ENCODE results near the gene STK39. TPM values are rescaled to one million over a fixed set of nuclear protein-coding genes. Genes with fewer than 3 reads are reported as not detected.
"Not testable (repeated sequence)": the region's sequence is repeated elsewhere in the genome, so short reads cannot be mapped to it uniquely, and the experiment has no call there.

The STK39 gene
- 17.7 TPM for total RNA-seq
- long read RNA-seq, transcript STK39-201 (18 exons, 3,820 nt), result major isoform, 15 of 19 reads
- long read RNA-seq, partial matches to known transcripts, result 3 of 19 reads
- long read RNA-seq, other reads (novel, unspliced or antisense), result 1 of 19 reads

GRCh38 chr2:168247341-168248261 lies at the start of gene STK39:
Gene STK39, minus strand, starts transcription at chr2:168247595. Its CDS starts 160 bp downstream, at chr2:168247435.
- peak; percentile 91 for DNase-seq (ENCODE audit: missing footprints)
- intact Hi-C loops (cut with DNase I), result loop anchor here (2.0 to 5.0 kb wide), 4 partner anchors 85 to 510 kb away; no protein-coding TSS in a partner anchor
- ATAC-seq, result peak; percentile 90

GRCh38 chr2:168295051-168295450 lies 47.7 kb upstream of the STK39 start:
- intact Hi-C loops (cut with DNase I), result no loop called here
- DNase-seq (ENCODE audit: missing footprints), result no peak
- ATAC-seq, result no peak

- DNase-seq (ENCODE audit: missing footprints) (no peak), ATAC-seq (no peak)
- intact Hi-C loops (cut with DNase I), result no loop called here
These were observed 47.0 kb upstream of the STK39 start for GRCh38 chr2:168294409-168294808.

DNA sequence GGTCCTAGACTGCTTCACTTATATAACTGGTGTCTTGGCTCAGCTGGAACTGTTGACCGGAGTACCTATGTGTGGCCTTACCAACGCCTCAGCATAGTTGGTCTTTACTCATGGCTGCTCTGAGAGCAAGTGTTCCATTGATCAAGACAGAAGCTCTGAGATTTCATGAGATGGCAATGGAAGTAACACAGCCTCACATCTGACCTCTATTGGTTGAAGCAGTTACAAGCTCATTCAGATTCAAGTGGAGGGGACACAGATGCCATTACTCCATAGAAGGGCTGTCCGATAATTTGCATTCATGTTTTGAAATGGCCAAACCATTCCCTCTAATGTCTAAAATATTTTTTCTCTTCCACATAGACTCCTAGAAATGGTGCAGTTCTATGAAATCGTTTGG lies 46.4 kb upstream of the STK39 start:
- ATAC-seq, result no peak
- no peak for DNase-seq (ENCODE audit: missing footprints)
- intact Hi-C loops (cut with DNase I), result no loop called here

DNA sequence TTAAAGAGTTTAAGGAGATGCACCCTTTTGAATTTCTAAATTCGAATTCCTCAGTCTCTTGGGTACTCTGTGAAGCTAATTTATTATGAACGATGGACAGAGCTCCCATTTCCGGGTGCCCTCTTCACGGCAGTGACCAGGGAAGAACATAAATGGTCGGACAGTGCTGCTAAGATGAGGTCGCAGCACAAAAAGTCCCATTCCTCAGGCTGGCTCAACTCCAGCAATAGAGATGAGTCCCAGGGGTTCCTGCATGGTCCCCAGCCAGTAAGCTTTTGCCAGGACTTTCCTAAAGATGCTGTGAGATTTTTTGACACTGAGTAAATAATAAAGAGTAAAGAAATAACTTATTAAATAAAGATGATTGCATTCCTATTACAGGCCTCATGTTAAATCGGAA lies 43.0 kb upstream of the STK39 start:
- DNase-seq (ENCODE audit: missing footprints), result peak; percentile 30
- intact Hi-C loops (cut with DNase I), result no loop called here
- ATAC-seq, result peak; percentile 23

DNA sequence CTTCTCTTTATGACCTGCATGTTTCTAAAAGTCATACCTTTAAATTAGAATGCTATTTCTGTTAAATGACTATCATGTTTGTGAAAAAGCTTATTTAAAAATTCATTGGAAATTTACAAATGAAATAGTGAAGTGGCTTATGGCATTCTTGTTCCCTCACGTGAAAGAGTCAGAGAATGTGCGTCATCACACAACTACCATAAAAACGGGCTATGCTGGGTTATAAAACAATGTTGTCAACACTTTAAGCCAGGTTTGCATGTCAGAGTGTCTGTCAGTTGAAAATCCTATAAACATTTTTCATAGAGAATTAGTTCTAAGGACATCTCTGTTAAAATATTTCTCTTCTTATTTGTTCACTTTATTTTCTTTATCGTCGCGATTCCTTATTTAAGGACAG lies 42.5 kb upstream of the STK39 start:
- ATAC-seq (no peak), DNase-seq (ENCODE audit: missing footprints) (no peak)
- intact Hi-C loops (cut with DNase I), result no loop called here

GRCh38 chr2:168286535-168286934 lies 39.1 kb upstream of the STK39 start:
- DNase-seq (ENCODE audit: missing footprints) (no peak), ATAC-seq (no peak)
- intact Hi-C loops (cut with DNase I), result no loop called here

DNA sequence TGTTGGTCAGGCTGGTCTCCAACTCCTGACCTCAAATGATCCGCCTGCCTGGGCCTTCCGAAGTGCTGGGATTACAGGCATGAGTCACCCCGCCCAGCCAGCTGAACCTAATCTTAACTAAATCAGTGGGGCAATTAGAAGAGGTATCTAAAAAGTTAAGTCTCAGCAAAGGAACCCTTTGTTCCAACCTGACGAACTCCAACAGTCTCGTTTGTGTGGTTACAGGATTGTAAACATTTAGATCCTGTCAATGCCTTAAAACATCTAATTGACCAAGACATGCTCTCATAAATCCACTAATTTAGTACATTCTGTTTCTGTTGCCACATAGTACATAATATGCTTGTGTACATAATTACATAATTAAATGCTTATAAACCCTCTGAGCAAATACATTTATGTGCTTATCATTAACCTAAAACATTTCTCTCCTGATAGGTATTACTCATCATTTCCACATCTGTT lies 31.1 kb upstream of the STK39 start:
- intact Hi-C loops (cut with DNase I), result no loop called here
- no peak for ATAC-seq
- peak; percentile 25 for DNase-seq (ENCODE audit: missing footprints)

DNA sequence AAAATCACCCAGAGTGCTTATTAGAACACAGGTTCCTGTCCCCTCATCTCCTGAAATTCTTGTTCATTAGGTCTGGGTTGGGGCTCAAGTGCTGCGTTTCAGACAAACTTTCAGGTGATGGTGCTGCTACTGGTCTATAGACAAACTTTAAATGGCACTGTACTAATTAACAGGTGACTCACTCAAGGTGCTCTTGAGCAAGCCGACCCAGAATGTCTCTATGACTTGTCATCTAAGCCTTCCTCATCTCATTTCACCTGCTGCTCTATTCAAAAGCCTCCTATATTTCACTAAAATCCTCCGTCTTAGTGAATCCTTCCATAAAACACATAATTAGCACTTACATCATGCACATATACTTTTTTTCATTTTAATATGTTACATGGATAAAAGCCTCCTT lies 29.9 kb upstream of the STK39 start:
- no peak for DNase-seq (ENCODE audit: missing footprints)
- ATAC-seq, result no peak
- intact Hi-C loops (cut with DNase I), result no loop called here

DNA sequence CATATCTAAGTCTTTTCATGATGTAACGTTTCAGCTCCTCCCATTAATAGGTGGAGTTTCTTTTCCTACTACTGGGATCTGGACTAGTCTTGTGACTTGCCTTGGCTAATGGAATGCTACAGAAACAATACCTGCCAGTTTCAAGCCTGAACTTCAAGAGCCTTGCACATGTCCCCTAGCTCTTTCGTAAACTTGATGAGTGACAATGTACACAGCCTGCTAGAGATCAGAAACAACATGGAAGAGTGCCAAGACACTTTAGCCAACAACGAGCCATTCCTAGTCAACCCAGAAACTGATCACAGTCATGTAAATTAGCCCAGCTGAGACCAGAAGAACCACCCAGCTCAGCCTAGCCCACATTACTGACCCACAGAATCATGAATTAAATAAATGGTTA lies 24.8 kb upstream of the STK39 start:
- intact Hi-C loops (cut with DNase I), result no loop called here
- ATAC-seq (peak; percentile 60), DNase-seq (ENCODE audit: missing footprints) (no peak)

DNA sequence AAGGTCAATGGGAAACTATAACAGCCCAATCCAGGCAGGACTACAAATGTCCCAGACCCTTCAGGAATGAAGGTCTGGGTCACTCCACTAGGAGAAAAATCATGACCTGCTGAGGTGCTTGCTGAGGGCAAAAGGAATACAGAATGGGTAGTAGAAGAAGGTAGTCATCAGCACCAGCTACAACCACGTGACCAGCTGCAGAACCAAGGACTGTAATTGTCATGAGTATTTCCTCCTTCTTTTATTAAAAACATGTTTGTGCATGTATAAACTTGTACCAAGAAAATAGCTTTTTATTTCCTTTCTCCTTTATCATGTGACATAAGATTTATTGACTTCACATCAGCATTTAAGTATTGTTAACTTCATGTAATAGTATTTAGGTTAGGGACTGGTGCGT lies 15.5 kb upstream of the STK39 start:
- DNase-seq (ENCODE audit: missing footprints); intact Hi-C loops (cut with DNase I); ATAC-seq: not testable (repeated sequence)

- intact Hi-C loops (cut with DNase I), result no loop called here
- DNase-seq (ENCODE audit: missing footprints) (no peak), ATAC-seq (no peak)
These were observed 9.1 kb upstream of the STK39 start for GRCh38 chr2:168256448-168256847.

GRCh38 chr2:168255866-168256265 lies 8.5 kb upstream of the STK39 start:
- DNase-seq (ENCODE audit: missing footprints), result no peak
- intact Hi-C loops (cut with DNase I), result no loop called here
- ATAC-seq, result no peak

GRCh38 chr2:168255103-168255502 lies 7.7 kb upstream of the STK39 start:
- intact Hi-C loops (cut with DNase I), result no loop called here

GRCh38 chr2:168254158-168254935 lies 7.0 kb upstream of the STK39 start:
- intact Hi-C loops (cut with DNase I), result no loop called here
- no peak for DNase-seq (ENCODE audit: missing footprints)
- no peak for ATAC-seq

More at GRCh38 chr2:168255103-168255502, 7.7 kb upstream of the STK39 start:
- DNase-seq (ENCODE audit: missing footprints), result no peak
- no peak for ATAC-seq

- ATAC-seq (no peak), DNase-seq (ENCODE audit: missing footprints) (no peak)
- intact Hi-C loops (cut with DNase I), result no loop called here
These were observed 6.0 kb upstream of the STK39 start for GRCh38 chr2:168253379-168253778.

DNA sequence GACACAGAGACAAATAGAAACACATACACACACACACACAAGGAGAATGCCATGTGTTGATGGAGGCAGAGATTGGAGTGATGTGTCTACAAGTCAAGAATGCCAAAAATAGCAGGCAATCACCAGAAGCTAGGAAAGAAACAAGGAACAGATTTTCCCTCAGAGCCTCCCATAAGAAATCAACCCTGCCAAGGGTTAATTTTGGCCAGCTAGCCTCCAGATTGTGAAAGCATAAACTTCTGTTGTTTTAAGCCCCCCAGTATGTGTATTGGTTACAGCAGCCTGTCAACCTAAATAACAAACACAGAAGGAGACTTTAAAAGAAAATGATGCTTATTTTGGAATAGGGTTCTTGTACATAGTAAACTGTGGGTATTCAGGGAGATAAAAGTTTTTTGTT lies 5.6 kb upstream of the STK39 start:
- DNase-seq (ENCODE audit: missing footprints) (no peak), ATAC-seq (no peak)
- intact Hi-C loops (cut with DNase I), result no loop called here

- ATAC-seq, result peak; percentile 77
- peak; percentile 88 for DNase-seq (ENCODE audit: missing footprints)
- intact Hi-C loops (cut with DNase I), result loop anchor here (2.0 to 5.0 kb wide), 4 partner anchors 84 to 511 kb away; no protein-coding TSS in a partner anchor
These were observed 683 bp downstream of the STK39 start for GRCh38 chr2:168246483-168247340.
